ENCODE data around the gene GTF2I. TPM values are rescaled to one million over a fixed set of nuclear protein-coding genes. Genes with fewer than 3 reads are reported as not detected.
"Not testable (repeated sequence)": the region's sequence is repeated elsewhere in the genome, so short reads cannot be mapped to it uniquely, and the experiment has no call there.

GTF2I gene
- total and polyA plus RNA-seq, 4 donors, result 27.4 to 97.9 (median 65.8) TPM

GRCh38 chr7:74772093-74772492, 114.6 kb downstream of the GTF2I start:
- not testable (repeated sequence) for H3K4me1 ChIP-seq (ENCODE audit: control insufficient read depth in 4 of 4, insufficient read depth in 4 of 4, low read length in 3 of 4); H3K9me3 ChIP-seq (ENCODE audit: control insufficient read depth in 4 of 4, low read length in 3 of 4); H3K36me3 ChIP-seq (ENCODE audit: control insufficient read depth in 4 of 4, insufficient read depth in 3 of 4, low read depth in 1 of 4, low read length in 3 of 4); H3K27me3 ChIP-seq (ENCODE audit: control insufficient read depth in 4 of 4, insufficient read depth in 4 of 4, low read length in 3 of 4); H3K4me3 ChIP-seq (ENCODE audit: low read depth in 1 of 3, low read length in 3 of 3); H3K9ac ChIP-seq (ENCODE audit: low read depth in 1 of 2, low read length in 2 of 2); H3K27ac ChIP-seq (ENCODE audit: low read depth in 1 of 2, low read length in 2 of 2)
- 94% methylated on average over 6 of the region's 6 CpGs for WGBS
- peak; percentile 5 for DNase-seq (ENCODE audit: low spot score)

GRCh38 chr7:74773760-74774750, 116.5 kb downstream of the GTF2I start, which contains the start of gene NCF1:
Gene NCF1, plus strand, starts transcription at chr7:74774011. Its CDS starts 21 bp downstream, at chr7:74774032.
- not testable (repeated sequence) for DNase-seq (ENCODE audit: low spot score); H3K36me3 ChIP-seq (ENCODE audit: control insufficient read depth in 4 of 4, insufficient read depth in 3 of 4, low read depth in 1 of 4, low read length in 3 of 4); H3K27ac ChIP-seq (ENCODE audit: low read depth in 1 of 2, low read length in 2 of 2); H3K4me1 ChIP-seq (ENCODE audit: control insufficient read depth in 4 of 4, insufficient read depth in 4 of 4, low read length in 3 of 4); H3K4me3 ChIP-seq (ENCODE audit: low read depth in 1 of 3, low read length in 3 of 3); H3K9me3 ChIP-seq (ENCODE audit: control insufficient read depth in 4 of 4, low read length in 3 of 4); H3K27me3 ChIP-seq (ENCODE audit: control insufficient read depth in 4 of 4, insufficient read depth in 4 of 4, low read length in 3 of 4); H3K9ac ChIP-seq (ENCODE audit: low read depth in 1 of 2, low read length in 2 of 2)
- no CpG with 5 or more reads among the region's 21 CpGs for WGBS

GRCh38 chr7:74775111-74775510, 117.6 kb downstream of the GTF2I start:
- no CpG with 5 or more reads among the region's 6 CpGs for WGBS
- not testable (repeated sequence) for H3K9me3 ChIP-seq (ENCODE audit: control insufficient read depth in 4 of 4, low read length in 3 of 4); H3K4me3 ChIP-seq (ENCODE audit: low read depth in 1 of 3, low read length in 3 of 3); H3K9ac ChIP-seq (ENCODE audit: low read depth in 1 of 2, low read length in 2 of 2); DNase-seq (ENCODE audit: low spot score); H3K36me3 ChIP-seq (ENCODE audit: control insufficient read depth in 4 of 4, insufficient read depth in 3 of 4, low read depth in 1 of 4, low read length in 3 of 4); H3K27ac ChIP-seq (ENCODE audit: low read depth in 1 of 2, low read length in 2 of 2); H3K4me1 ChIP-seq (ENCODE audit: control insufficient read depth in 4 of 4, insufficient read depth in 4 of 4, low read length in 3 of 4); H3K27me3 ChIP-seq (ENCODE audit: control insufficient read depth in 4 of 4, insufficient read depth in 4 of 4, low read length in 3 of 4)

GRCh38 chr7:74779053-74779452, 121.5 kb downstream of the GTF2I start:
- not testable (repeated sequence) for H3K4me3 ChIP-seq (ENCODE audit: low read depth in 1 of 3, low read length in 3 of 3); H3K27me3 ChIP-seq (ENCODE audit: control insufficient read depth in 4 of 4, insufficient read depth in 4 of 4, low read length in 3 of 4); DNase-seq (ENCODE audit: low spot score); H3K4me1 ChIP-seq (ENCODE audit: control insufficient read depth in 4 of 4, insufficient read depth in 4 of 4, low read length in 3 of 4); H3K9ac ChIP-seq (ENCODE audit: low read depth in 1 of 2, low read length in 2 of 2); H3K36me3 ChIP-seq (ENCODE audit: control insufficient read depth in 4 of 4, insufficient read depth in 3 of 4, low read depth in 1 of 4, low read length in 3 of 4); H3K9me3 ChIP-seq (ENCODE audit: control insufficient read depth in 4 of 4, low read length in 3 of 4); H3K27ac ChIP-seq (ENCODE audit: low read depth in 1 of 2, low read length in 2 of 2)
- WGBS, result 94% methylated on average over 13 of the region's 17 CpGs

- not testable (repeated sequence) for H3K27me3 ChIP-seq (ENCODE audit: control insufficient read depth in 4 of 4, insufficient read depth in 4 of 4, low read length in 3 of 4); H3K36me3 ChIP-seq (ENCODE audit: control insufficient read depth in 4 of 4, insufficient read depth in 3 of 4, low read depth in 1 of 4, low read length in 3 of 4); H3K9ac ChIP-seq (ENCODE audit: low read depth in 1 of 2, low read length in 2 of 2); H3K4me1 ChIP-seq (ENCODE audit: control insufficient read depth in 4 of 4, insufficient read depth in 4 of 4, low read length in 3 of 4); H3K4me3 ChIP-seq (ENCODE audit: low read depth in 1 of 3, low read length in 3 of 3); H3K27ac ChIP-seq (ENCODE audit: low read depth in 1 of 2, low read length in 2 of 2); H3K9me3 ChIP-seq (ENCODE audit: control insufficient read depth in 4 of 4, low read length in 3 of 4); DNase-seq (ENCODE audit: low spot score)
- WGBS, result 87% methylated on average over 3 of the region's 6 CpGs
Measured at GRCh38 chr7:74781746-74782145, 124.2 kb downstream of the GTF2I start.

GRCh38 chr7:74783595-74783994, 126.1 kb downstream of the GTF2I start:
- not testable (repeated sequence) for H3K27me3 ChIP-seq (ENCODE audit: control insufficient read depth in 4 of 4, insufficient read depth in 4 of 4, low read length in 3 of 4); H3K36me3 ChIP-seq (ENCODE audit: control insufficient read depth in 4 of 4, insufficient read depth in 3 of 4, low read depth in 1 of 4, low read length in 3 of 4); H3K9ac ChIP-seq (ENCODE audit: low read depth in 1 of 2, low read length in 2 of 2); H3K4me3 ChIP-seq (ENCODE audit: low read depth in 1 of 3, low read length in 3 of 3); H3K27ac ChIP-seq (ENCODE audit: low read depth in 1 of 2, low read length in 2 of 2); H3K4me1 ChIP-seq (ENCODE audit: control insufficient read depth in 4 of 4, insufficient read depth in 4 of 4, low read length in 3 of 4); H3K9me3 ChIP-seq (ENCODE audit: control insufficient read depth in 4 of 4, low read length in 3 of 4)
- 85% methylated on average over 5 of the region's 5 CpGs for WGBS
- DNase-seq (ENCODE audit: low spot score), result peak; percentile 1
